HCT116 (cell line): ENCODE results near the gene LTB4R.

ENCODE experiments used
- EGR1 ChIP-seq: IDR thresholded peaks from 2 replicates; pipeline ENCODE4 v1.6.1; 2012; ENCODE audit warnings: low read depth
- EZH2 ChIP-seq: fragments of 200-600 bp; sonication (generic); IDR thresholded peaks from 2 replicates; pipeline ENCODE4 v1.6.1; 2017; ENCODE audit warnings: antibody characterized with exemption, mixed run types
- EZH2phosphoT487 ChIP-seq: fragments of 200-600 bp; IDR thresholded peaks from 2 replicates; pipeline ENCODE4 v1.6.1; 2018; ENCODE audit warnings: antibody characterized with exemption, borderline replicate concordance
- POLR2A ChIP-seq: IDR thresholded peaks from 2 replicates; pipeline ENCODE4 v1.7.0; 2011; ENCODE audit warnings: borderline replicate concordance; ENCODE audit not compliant: insufficient read depth, insufficient read length; ENCODE audit errors: extremely low read depth
- RAD21 ChIP-seq: IDR thresholded peaks from 2 replicates; pipeline ENCODE4 v1.6.1; 2012; ENCODE audit warnings: low read depth, mild to moderate bottlenecking
- REST ChIP-seq: IDR thresholded peaks from 2 replicates; pipeline ENCODE4 v1.6.1; 2012; ENCODE audit warnings: low read depth
- SIN3A ChIP-seq: IDR thresholded peaks from 2 replicates; pipeline ENCODE4 v1.6.1; 2012; ENCODE audit warnings: low read depth
- TF ChIP-seq, protein P1 (sequence below), 3 experiments: fragments of 200-600 bp in 1 of 3; sonication (generic) in 1 of 3; IDR thresholded peaks in 2 of 3; conservative IDR thresholded peaks in 1 of 3; 2 replicates each; pipeline ENCODE4 v1.5.1; 2012 to 2017; ENCODE audit warnings: low read depth in 2 of 3, low read length in 2 of 3, antibody characterized with exemption in 1 of 3, borderline replicate concordance in 1 of 3, control low read depth in 1 of 3, mild to moderate bottlenecking in 1 of 3, mixed read lengths in 1 of 3, mixed run types in 1 of 3, moderate library complexity in 1 of 3; ENCODE audit not compliant: insufficient read depth in 1 of 3

DNA sequence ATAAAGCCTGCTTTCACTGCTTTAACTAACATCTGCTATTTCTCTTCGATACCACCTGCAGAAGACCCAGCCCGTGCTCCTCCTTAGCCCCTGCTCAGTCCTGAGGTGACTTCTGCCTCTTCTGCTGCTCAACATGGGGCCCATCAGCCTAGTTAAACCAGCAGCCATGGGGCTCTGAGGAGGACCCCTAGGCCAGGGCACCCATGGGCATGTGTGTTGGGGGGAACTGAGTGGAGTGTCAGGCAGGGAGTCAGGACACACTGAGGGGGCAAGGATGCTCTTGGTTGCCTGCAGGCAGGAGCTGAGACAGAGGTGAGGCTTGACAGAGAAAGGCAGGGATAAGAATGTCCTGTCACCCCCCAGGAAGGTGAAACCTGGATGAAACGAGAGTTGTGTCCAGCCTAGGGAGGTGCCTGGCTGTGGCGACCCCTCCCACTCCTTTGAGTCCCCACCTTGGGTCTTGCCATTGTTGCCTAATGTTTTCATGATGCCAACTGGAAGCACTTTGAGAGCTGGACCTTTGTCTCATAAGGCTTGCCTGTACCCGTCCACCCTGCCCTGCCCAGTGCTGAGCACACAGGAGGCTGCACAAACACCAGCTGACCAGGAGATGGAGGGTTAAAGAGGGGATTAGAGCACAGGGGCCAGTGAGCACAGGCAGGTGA is 27.4 kb upstream of the LTB4R start:
- TF ChIP-seq, protein P1, sequence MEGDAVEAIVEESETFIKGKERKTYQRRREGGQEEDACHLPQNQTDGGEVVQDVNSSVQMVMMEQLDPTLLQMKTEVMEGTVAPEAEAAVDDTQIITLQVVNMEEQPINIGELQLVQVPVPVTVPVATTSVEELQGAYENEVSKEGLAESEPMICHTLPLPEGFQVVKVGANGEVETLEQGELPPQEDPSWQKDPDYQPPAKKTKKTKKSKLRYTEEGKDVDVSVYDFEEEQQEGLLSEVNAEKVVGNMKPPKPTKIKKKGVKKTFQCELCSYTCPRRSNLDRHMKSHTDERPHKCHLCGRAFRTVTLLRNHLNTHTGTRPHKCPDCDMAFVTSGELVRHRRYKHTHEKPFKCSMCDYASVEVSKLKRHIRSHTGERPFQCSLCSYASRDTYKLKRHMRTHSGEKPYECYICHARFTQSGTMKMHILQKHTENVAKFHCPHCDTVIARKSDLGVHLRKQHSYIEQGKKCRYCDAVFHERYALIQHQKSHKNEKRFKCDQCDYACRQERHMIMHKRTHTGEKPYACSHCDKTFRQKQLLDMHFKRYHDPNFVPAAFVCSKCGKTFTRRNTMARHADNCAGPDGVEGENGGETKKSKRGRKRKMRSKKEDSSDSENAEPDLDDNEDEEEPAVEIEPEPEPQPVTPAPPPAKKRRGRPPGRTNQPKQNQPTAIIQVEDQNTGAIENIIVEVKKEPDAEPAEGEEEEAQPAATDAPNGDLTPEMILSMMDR (IDR thresholded peaks at IDR 0.05 in 2 of 3, conservative IDR thresholded peaks at IDR 0.05 in 1 of 3; ENCODE audit: borderline replicate concordance in 1 of 3, insufficient read depth in 1 of 3, low read depth in 2 of 3, low read length in 2 of 3), result no peak
- TF ChIP-seq EZH2phosphoT487, result no peak
- TF ChIP-seq RAD21, result no peak
- no peak for TF ChIP-seq EZH2
- no peak for TF ChIP-seq POLR2A
- no peak for TF ChIP-seq REST
- TF ChIP-seq SIN3A, result no peak
- no peak for TF ChIP-seq EGR1
